NOMO-1 treated with dmso at 0.1 percent for 144 hours (cell line): ENCODE results near the gene OR6V1.

Experiments used
- DNase-seq: peaks from one replicate; lab custom pipeline; 2025; ENCODE audit not compliant: unreplicated experiment; lab: John Stamatoyannopoulos, UW

The OR6V1 gene, protein sequence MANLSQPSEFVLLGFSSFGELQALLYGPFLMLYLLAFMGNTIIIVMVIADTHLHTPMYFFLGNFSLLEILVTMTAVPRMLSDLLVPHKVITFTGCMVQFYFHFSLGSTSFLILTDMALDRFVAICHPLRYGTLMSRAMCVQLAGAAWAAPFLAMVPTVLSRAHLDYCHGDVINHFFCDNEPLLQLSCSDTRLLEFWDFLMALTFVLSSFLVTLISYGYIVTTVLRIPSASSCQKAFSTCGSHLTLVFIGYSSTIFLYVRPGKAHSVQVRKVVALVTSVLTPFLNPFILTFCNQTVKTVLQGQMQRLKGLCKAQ

DNA sequence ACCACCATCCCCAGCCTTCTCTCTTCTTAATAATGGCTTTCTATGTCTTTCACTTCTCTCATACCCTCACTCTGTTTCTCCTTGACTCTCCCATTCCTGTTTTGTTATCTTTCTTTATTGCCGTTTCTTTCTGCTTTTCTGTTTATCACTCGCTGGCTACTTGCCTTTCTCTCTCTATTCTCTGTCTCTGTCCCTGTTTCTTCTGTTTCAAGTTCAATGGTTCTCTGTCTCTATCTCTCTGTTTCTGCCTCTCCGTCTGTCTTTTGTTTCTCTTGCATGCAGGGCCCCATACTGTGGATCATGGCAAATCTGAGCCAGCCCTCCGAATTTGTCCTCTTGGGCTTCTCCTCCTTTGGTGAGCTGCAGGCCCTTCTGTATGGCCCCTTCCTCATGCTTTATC lies at the start of gene OR6V1:
Gene OR6V1, plus strand, starts transcription at position 301 of the 400 bp plus-strand sequence. Its CDS starts 0 bp downstream, at position 301.
- no peak for DNase-seq

DNA sequence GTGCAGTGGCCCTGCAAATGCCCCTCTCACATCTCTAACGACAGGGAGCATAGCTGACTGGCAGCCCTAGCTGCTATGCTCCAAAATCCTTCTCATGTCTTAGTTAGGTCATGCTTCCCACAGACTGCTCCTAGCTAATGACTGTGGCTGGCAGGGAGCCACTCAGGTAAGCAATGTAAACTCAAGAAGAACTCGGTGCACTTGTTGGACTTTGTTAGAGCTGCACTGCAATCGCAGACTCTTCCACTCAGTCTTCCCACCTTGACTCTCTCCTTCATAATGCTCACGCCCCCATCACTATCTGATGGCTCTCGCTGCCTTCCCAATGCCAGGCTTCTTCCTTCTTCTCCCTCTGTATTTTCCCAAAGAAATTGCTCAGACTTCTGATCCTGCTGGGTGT lies 49.2 kb upstream of the OR6V1 start:
- DNase-seq, result no peak

DNA sequence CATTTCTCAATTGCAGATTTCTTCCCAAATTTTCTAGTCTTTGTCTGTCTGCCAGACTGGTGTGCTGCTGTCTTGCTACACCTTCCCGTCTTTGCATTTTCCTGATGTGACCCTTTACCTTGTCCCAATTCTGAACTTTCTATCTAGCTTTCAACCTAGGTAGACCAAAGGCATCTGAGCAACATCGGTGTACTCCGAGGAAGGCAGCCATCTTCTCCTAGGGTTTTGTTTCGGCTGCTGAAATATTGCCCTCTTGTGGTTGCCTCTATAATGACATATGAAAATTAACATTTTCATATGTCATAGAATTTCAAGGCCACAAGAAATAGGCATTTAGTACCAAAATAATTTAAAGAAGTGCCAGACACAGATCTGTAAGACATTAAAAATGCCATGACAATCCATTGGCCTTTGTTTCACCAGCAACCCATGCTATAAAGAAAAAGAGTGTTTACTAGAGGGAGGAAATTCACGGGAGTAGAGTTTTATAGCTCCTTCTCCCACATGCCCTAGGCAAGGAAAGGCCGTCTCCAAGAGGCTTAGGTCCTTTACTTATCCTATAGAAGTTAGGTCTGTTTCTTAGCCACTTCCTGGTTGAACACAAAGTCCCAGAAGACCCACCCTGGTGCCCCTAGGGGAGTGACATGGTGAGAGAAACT lies 48.6 kb upstream of the OR6V1 start:
- DNase-seq, result peak; percentile 21

DNA sequence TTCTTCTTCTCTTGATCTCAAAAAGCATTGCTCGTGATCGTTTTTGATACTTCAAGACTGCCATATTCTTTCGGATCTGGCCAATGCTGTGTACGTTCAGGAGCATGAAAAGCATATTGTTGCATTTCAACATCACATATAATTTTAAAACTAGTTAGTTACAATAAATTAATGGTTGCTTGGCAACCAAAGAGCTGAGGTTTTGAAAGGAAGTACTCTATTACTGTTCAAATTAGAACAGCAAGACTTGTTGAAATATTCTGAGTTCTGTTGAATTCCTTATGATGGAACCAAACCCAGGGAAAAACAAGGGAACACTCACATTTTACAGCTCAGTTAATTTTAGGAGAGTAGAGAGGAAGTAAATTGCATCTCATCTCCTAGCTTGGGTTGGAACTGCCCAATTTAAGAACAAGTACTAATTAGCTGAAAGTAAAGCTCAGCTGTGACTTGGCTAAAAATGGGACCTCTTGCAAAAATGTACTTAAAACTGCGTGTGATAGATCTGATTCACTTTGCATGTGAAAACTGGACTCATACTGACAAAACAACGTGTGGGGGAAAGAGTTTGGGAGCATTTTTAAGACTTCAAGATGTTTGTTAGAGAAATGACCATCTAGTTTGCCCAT lies 46.4 kb upstream of the OR6V1 start:
- DNase-seq, result peak; percentile 9

DNA sequence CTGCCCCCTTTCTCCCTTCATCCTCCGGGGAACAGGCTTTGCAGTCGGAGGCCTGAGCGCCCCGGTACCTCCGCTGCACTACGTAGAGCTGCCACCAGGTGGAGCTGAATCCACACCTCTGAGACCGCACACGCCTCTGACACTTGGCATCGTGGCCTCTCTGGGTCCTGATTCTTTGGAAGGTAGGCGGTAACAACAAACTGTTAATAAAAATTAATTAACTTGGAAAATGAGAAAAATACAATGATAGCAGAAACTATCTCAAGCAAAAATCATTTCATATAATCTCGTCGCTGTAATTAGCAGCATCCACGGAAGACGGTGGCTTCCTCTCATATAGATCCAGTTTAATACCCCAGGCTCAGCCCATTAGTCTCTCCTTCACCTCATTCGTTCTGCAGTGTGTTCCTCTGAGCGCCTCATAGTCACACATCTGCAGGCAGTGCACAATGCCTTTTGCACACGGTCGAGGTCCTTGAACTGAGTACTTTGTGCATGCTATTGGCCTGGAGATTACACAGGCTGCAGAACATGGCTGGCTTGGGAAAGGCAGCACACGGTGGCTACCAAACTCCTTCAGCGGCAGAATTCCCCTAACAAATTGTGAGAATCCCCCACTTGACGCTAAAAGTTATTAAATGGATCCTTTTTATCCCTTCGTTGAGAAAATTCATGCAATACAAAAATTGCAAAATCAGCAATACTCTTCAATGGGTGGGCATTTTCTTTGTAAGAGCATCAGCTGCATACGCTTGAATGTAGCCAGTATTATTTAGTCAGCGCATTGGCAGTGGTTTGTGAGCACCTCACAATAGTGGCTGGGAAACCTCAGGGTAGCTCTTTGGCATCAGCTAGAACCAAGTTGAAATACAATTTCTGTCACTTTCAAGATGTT lies 43.9 kb upstream of the OR6V1 start:
- DNase-seq, result peak; percentile 26

DNA sequence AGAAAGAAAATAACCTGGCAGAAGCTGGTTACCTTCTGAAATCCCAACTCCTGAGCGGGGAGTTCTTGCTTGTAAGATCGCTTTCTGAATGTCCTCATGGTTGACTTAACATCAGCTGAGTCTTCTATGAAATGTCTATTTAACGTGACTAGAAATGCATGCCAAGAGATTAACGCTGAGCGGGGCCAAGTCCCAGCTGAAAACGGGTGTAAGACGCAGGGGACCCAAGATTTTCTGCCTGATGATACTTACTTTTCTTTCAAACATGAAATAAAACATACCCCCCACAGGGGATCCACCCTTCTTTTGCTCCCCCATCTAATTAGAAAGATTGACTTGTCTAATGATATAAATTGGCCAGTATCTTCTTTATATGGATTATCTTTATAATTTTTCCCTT lies 40.1 kb upstream of the OR6V1 start:
- DNase-seq, result no peak

DNA sequence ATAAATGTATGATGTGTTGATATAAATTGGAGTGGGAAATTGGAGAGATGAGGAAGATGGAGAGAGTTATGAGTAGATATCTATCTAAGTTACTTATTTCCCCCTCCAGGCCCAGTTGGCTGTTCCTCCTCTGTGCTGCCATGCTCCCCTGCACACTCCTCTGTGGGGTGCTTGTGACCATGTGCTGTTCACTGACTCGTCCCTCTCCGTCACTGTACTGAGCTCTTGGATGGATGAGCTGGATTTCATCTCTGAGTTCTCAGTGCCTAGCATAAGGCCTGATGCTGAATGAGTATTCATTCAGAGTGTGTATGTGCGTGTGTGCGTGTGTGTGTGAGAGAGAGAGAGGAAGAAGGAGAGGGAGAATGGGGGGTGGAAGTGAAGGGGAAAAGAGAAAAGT lies 39.7 kb upstream of the OR6V1 start:
- no peak for DNase-seq

DNA sequence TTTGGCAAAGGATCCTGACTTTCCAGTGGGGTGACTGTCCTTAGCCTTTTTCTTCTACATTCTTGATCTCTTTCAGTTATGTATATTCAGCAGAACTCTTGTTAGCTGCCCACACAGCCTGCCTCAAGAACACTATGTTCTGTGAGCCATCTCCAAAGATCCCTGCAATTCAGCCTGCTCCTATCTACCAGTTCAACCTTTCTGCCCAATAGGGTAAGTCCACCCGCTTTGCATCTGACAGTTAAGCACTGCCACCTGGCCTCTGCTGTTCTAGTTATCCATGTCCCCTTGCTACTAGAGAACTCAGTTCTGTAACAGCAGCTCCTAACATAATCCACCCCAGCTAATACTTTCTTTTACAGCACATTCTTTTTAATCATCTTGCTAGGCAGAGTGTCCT lies 38.7 kb upstream of the OR6V1 start:
- DNase-seq, result no peak

DNA sequence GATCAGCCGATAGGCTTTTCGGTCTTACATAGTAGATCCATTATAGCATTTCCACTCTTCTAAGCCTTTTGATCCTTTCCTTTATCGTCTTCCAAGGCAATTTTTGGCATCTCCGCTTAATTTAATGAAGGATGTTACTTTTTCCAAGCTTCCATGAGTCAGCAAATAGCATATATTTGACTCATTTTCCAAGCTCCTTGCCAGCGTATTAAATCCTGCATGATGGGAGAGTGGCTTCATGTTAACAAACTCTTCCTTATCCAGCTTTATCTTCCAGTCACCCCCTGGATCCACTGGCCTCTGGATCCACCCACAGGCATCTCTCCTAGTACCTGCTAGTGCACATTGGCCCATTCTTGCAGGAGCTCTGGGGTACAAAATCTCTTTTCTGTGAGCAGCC lies 38.2 kb upstream of the OR6V1 start:
- no peak for DNase-seq

DNA sequence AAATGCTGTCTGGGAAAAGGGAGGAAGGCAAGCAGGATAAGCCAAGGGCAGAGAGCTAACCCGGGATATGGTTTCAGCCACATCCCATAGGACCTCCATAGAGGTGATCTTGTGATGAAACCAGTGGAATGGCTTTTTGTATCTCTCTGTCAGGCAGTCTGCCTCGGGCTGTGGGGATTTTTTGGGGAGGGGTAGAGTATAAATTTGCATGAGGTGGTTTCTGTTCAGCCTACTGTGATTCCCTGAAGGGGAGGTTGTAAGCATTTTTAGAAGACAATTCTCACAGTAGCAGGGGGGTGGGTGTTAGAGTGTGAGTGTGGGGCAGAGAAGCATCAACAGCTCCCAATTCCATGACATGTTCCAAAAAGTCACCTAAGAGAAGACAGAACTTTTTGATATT lies 37.1 kb upstream of the OR6V1 start:
- DNase-seq, result no peak

DNA sequence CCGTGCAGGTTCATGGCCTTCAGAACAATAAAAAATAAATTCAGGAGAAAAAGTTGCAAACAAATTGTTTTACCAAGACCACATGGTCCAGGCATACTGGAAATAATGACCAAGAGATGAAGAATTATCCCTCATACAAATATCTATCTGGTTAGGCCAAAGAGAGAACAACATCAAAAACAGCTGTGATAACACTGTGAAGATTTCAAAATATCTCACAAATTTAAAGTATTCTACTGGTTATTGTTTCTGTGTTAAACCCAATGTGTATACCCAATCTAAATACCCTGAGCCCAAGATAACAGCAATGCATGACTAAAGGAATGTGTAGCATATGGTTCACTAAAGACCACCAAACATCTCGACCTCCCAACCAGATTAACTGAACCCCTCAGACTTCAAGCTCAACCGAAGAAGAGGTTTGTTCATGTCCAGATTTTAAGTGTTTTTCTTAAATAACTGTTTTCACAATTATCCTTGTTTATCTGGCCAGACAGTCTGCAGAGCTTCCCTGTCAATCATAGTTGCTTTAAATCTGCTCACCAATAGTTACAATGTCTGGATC lies 36.1 kb upstream of the OR6V1 start:
- no peak for DNase-seq

DNA sequence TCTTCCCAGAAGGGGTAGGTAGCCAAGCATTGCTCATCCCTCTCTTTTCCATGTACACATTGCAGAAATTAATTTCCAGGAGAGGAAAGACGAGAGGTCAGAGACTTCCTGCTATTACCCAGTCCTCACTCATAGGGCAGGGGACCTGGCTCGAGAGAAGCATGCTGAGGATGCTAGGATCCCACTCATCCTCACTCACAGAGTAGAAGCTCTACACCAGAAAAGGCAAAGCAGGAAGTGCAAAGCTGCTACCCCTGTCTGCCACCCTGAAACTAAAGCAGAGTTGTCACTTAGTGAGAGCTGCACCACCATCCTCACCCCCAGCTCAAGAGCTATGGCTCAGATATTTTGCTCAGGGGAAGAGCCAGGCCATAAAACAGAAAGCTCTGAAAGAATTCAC lies 35.1 kb upstream of the OR6V1 start:
- DNase-seq, result no peak

DNA sequence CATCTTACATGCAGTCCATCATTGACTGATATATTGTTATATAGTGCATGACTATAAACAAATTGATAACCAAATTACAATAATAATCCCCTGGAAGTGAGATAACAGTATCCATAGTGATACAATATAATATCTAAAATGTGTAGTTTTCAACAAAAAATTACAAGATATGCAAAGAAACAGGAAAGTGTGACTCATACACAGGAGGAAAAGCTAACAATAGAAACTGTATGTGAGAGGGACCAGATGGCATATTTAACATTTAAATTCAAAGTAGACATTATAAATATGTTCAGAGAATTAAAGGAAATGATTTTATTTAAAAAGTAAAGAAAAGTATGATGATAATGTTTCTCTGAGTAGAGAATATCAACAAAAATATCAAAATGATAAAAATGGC lies 33.2 kb upstream of the OR6V1 start:
- no peak for DNase-seq

DNA sequence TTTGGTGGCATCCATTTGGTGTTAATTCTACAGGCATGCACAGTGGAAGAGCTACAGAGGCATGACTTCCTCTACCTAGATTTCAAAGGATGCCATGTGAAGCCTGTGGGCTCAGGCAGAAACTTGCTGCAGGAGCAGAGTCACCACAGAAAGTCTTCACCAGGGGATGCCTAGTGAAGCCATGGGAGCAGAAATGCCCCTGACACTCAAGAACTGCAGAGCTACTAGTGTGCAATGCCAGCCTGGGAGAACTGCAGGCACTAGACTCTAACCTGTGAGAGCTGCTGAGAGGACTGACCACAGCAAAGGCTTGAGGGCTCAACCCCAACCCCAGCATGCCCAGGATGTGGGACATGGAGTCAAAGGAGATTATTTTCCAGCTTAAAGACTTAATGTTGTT lies 29.1 kb upstream of the OR6V1 start:
- DNase-seq, result no peak

DNA sequence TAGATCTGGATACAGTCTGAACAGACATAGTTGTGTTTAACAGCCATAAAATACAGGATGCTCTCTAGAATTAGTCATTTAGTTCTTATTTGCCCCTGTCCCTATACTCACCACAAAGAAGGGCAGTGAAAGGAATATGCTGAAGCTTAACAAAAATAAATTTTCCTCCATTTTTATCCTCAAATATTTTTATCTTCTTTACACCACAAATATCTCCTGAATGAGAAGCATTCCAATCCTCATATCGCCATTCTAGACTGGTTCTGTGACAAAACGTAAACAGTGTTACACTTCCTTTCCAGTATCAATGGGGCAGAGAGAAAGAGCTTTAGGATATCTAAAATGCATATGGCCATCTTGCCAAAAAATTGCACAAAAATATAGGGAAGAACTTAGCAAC lies 26.8 kb upstream of the OR6V1 start:
- no peak for DNase-seq

DNA sequence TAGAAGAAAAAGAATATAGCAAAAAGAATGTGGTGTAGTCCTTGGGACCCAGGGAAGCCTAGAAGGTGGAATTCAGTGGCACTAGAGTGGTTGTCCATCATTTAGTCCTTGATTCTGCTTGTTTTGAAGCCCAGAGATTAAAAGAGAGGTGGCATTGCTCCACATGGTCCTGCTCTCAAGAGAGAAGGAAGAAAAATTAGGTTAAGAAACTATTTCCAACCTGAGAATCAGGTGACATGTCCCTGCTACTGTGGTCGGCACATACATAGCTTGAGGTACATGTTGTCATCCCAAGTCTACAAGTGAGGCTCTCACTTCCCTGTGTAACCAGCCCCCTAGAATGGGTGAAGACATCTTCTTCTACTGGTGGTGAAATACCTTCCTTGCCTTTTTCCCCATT lies 25.1 kb upstream of the OR6V1 start, which contains the start of gene OR9A2:
Gene OR9A2, minus strand, starts transcription at position 101 of the 400 bp plus-strand sequence. Its CDS starts 0 bp downstream, at position 101.
- DNase-seq, result no peak

DNA sequence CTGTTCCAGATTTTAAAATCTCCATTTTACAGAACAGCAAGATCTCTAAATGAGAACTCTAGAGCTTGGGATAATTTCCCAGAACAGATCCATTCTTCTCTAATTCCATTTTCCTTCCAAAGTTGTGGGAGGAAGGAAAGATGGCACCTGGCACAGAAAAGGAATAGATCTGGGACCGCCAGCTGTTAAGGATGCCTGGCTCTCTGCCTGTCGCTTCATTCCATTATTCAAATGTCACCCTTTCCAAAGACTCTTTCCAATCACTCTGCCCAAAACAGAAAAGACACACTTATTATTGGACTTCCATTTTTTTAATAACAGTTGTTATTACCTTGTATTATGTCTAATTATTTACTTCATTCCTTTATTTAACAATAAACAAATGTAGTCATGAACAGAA lies 24.5 kb upstream of the OR6V1 start:
- DNase-seq, result no peak

DNA sequence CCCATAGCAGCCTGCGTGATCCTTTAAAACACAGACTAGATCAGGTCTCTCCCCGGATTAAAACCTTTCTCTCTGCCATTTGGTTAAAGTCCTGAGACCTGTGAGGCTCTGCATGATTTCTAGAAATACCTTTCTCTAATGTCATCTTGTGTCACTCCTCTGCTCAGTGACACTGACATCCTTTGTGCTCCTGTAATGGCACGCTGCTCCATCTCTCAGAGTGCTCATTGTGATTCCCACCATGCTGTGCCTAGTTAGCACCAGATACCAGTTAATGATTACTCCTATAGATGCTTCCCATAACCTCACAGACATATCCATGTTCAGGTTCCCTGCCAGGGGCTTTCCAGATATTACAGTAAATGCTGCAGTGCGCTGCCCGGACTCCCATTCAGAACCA lies 13.5 kb upstream of the OR6V1 start:
- no peak for DNase-seq

DNA sequence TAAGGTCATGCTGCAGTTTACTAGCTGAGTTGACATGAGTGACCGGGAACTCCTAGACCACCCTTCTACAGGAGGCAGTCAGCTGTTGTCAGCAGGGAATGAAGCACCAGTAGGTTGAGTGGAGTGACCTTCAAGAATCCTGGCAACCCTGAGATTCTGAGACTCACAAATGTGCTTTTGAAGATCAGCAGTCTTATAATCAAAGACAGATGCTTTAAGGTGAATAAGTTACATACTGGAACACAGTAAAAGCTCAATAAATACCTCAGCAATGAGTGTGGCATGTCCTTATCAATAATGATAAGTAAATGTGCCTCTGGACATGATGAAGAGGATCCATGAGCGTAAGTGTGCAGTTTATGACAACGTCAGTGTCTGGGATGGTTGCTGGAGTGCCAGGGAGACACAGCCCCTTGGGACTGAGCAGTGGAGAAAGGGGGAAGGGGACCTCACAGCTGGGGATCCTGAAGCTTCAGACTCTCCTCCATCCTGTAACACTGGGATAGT lies 11.9 kb upstream of the OR6V1 start:
- no peak for DNase-seq

DNA sequence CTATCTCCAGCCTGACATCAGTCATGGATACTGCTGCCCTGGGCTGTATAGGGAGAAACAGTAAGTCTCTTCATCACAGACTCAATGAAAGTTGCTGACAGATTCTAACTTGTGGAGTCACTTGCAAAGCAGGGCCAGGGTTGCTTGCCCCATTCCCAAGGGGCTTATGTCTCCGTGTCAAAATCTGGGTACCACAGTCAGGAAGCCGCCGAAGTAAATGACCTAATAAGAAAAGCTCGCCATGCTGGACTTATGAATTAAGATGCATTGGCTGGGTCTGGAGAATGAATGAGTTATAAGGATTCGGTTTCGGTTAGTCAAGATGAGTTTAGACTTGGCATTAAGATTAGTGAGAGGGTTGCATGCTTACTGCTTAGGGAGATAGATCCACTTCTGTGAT lies 10.8 kb upstream of the OR6V1 start:
- no peak for DNase-seq
